ENCODE results near the gene G0S2. TPM values are rescaled to one million over a fixed set of nuclear protein-coding genes. Genes with fewer than 3 reads are reported as not detected.
"Not testable (repeated sequence)": the region's sequence is repeated elsewhere in the genome, so short reads cannot be mapped to it uniquely, and the experiment has no call there.

The G0S2 gene
- polyA plus RNA-seq, 3 donors from 2014 or later = 0.59 to 3.1 TPM; not detected in 1

- Mint-ChIP-seq H3K4me1 (peaks cover 7 to 18% of the 10 kb centered on the region in 2 donors), H3K9me3 (no peaks in the 10 kb centered on the region), H3K27ac (no peak overlapping the region), H3K27me3 (ENCODE audit: low read depth in 3 of 3) (peaks cover 15 to 28% (median 21%) of the 10 kb centered on the region in 3 donors), H3K4me3 (no peak overlapping the region), H3K36me3 (peaks cover 0 to 4% (median 0%) of the 10 kb centered on the region in 3 donors)
- DNase-seq = no peak
These were observed 3.8 kb downstream of the G0S2 start for GRCh38 chr1:209678981-209679539.

- Mint-ChIP-seq H3K27me3 (ENCODE audit: low read depth in 3 of 3) (peaks cover 0 to 3% (median 0%) of the 10 kb centered on the region in 3 donors), H3K36me3 (peaks cover 0 to 4% (median 0%) of the 10 kb centered on the region in 3 donors), H3K4me1 (peaks cover 14 to 17% of the 10 kb centered on the region in 2 donors), H3K9me3 (no peaks in the 10 kb centered on the region), H3K27ac (no peak overlapping the region), H3K4me3 (peak overlapping the region in 2 of 5 donors; percentile 12 to 35)
- no peak for DNase-seq
These were observed 10.6 kb downstream of the G0S2 start for GRCh38 chr1:209685821-209686220.

- no peak overlapping the region for H3K27ac Mint-ChIP-seq
- peaks cover 14 to 17% of the 10 kb centered on the region in 2 donors for H3K4me1 Mint-ChIP-seq
- no peak for DNase-seq
- peaks cover 0 to 4% (median 0%) of the 10 kb centered on the region in 3 donors for H3K36me3 Mint-ChIP-seq
- no peak overlapping the region for H3K4me3 Mint-ChIP-seq
- peaks cover 0 to under 1% (median 0%) of the 10 kb centered on the region in 3 donors for H3K27me3 Mint-ChIP-seq (ENCODE audit: low read depth in 3 of 3)
- H3K9me3 Mint-ChIP-seq = no peaks in the 10 kb centered on the region
These were observed 11.1 kb downstream of the G0S2 start for GRCh38 chr1:209686322-209686721.

- no peaks in the 10 kb centered on the region for H3K9me3 Mint-ChIP-seq
- H3K27ac Mint-ChIP-seq = no peak overlapping the region
- H3K4me3 Mint-ChIP-seq = no peak overlapping the region
- no peak for DNase-seq
- peaks cover 20 to 29% of the 10 kb centered on the region in 2 donors for H3K4me1 Mint-ChIP-seq
- H3K36me3 Mint-ChIP-seq = peaks cover 0 to 4% (median 0%) of the 10 kb centered on the region in 3 donors
- no peaks in the 10 kb centered on the region for H3K27me3 Mint-ChIP-seq (ENCODE audit: low read depth in 3 of 3)
These were observed 13.6 kb downstream of the G0S2 start for GRCh38 chr1:209688746-209689234.

- H3K36me3 Mint-ChIP-seq = peaks cover 0 to 4% (median 0%) of the 10 kb centered on the region in 3 donors
- H3K4me1 Mint-ChIP-seq = peaks cover 23 to 32% of the 10 kb centered on the region in 2 donors
- DNase-seq = no peak
- no peaks in the 10 kb centered on the region for H3K9me3 Mint-ChIP-seq
- no peak overlapping the region for H3K27ac Mint-ChIP-seq
- H3K4me3 Mint-ChIP-seq = no peak overlapping the region
- no peaks in the 10 kb centered on the region for H3K27me3 Mint-ChIP-seq (ENCODE audit: low read depth in 3 of 3)
These were observed 14.3 kb downstream of the G0S2 start for GRCh38 chr1:209689477-209689876.

GRCh38 chr1:209691237-209691636 lies 16.0 kb downstream of the G0S2 start:
- Mint-ChIP-seq H3K27ac (no peak overlapping the region), H3K4me1 (peaks cover 11 to 19% of the 10 kb centered on the region in 2 donors), H3K36me3 (peaks cover 0 to 4% (median 0%) of the 10 kb centered on the region in 3 donors), H3K27me3 (ENCODE audit: low read depth in 3 of 3) (peaks cover 0 to 2% (median 0%) of the 10 kb centered on the region in 3 donors), H3K9me3 (no peaks in the 10 kb centered on the region), H3K4me3 (no peak overlapping the region)
- DNase-seq = no peak

GRCh38 chr1:209692296-209692695 lies 17.1 kb downstream of the G0S2 start:
- Mint-ChIP-seq H3K4me1 (peaks cover 9 to 15% of the 10 kb centered on the region in 2 donors), H3K9me3 (no peaks in the 10 kb centered on the region), H3K4me3 (no peak overlapping the region), H3K36me3 (peaks cover 0 to 4% (median 0%) of the 10 kb centered on the region in 3 donors), H3K27ac (peak overlapping the region in 1 of 6 donors; percentile 27), H3K27me3 (ENCODE audit: low read depth in 3 of 3) (peaks cover 0 to 2% (median 0%) of the 10 kb centered on the region in 3 donors)
- DNase-seq = no peak

- Mint-ChIP-seq H3K4me3 (peak overlapping the region in 1 of 5 donors; percentile 61), H3K36me3 (peaks cover 0 to 4% (median 0%) of the 10 kb centered on the region in 3 donors), H3K4me1 (peaks cover 9 to 15% of the 10 kb centered on the region in 2 donors), H3K27ac (no peak overlapping the region), H3K9me3 (no peaks in the 10 kb centered on the region), H3K27me3 (ENCODE audit: low read depth in 3 of 3) (peaks cover 0 to 2% (median 0%) of the 10 kb centered on the region in 3 donors)
- peak; percentile 29 to 48 (median 43) for DNase-seq
These were observed 17.7 kb downstream of the G0S2 start for GRCh38 chr1:209692745-209693504.

GRCh38 chr1:209696673-209697072 lies 21.5 kb downstream of the G0S2 start:
- Mint-ChIP-seq H3K4me1 (peaks cover 9 to 15% of the 10 kb centered on the region in 2 donors), H3K36me3 (no peaks in the 10 kb centered on the region), H3K9me3 (no peaks in the 10 kb centered on the region), H3K27ac (no peak overlapping the region), H3K4me3 (no peak overlapping the region), H3K27me3 (ENCODE audit: low read depth in 3 of 3) (peaks cover 0 to 4% (median 0%) of the 10 kb centered on the region in 3 donors)
- DNase-seq = no peak

GRCh38 chr1:209697126-209697525 lies 21.9 kb downstream of the G0S2 start:
- no peak overlapping the region for H3K27ac Mint-ChIP-seq
- H3K4me1 Mint-ChIP-seq = peaks cover 9 to 15% of the 10 kb centered on the region in 2 donors
- peaks cover 0 to 4% (median 0%) of the 10 kb centered on the region in 3 donors for H3K27me3 Mint-ChIP-seq (ENCODE audit: low read depth in 3 of 3)
- no peak for DNase-seq
- no peak overlapping the region for H3K4me3 Mint-ChIP-seq
- no peaks in the 10 kb centered on the region for H3K9me3 Mint-ChIP-seq
- no peaks in the 10 kb centered on the region for H3K36me3 Mint-ChIP-seq

- H3K36me3 Mint-ChIP-seq; H3K9me3 Mint-ChIP-seq; DNase-seq; H3K27ac Mint-ChIP-seq; H3K4me1 Mint-ChIP-seq; H3K27me3 Mint-ChIP-seq (ENCODE audit: low read depth in 3 of 3); H3K4me3 Mint-ChIP-seq: not testable (repeated sequence)
These were observed 25.5 kb downstream of the G0S2 start for GRCh38 chr1:209700686-209701085.

GRCh38 chr1:209702832-209703231 lies 27.6 kb downstream of the G0S2 start:
- Mint-ChIP-seq H3K4me3 (no peak overlapping the region), H3K4me1 (no peaks in the 10 kb centered on the region), H3K36me3 (no peaks in the 10 kb centered on the region)

GRCh38 chr1:209703834-209704504 lies 28.8 kb downstream of the G0S2 start:
- DNase-seq = no peak
- Mint-ChIP-seq H3K9me3 (no peaks in the 10 kb centered on the region), H3K36me3 (no peaks in the 10 kb centered on the region), H3K4me1 (no peaks in the 10 kb centered on the region), H3K4me3 (no peak overlapping the region), H3K27ac (no peak overlapping the region), H3K27me3 (ENCODE audit: low read depth in 3 of 3) (peaks cover 0 to 2% (median 0%) of the 10 kb centered on the region in 3 donors)

More at GRCh38 chr1:209702832-209703231, 27.6 kb downstream of the G0S2 start:
- no peak for DNase-seq
- Mint-ChIP-seq H3K27ac (no peak overlapping the region), H3K9me3 (no peaks in the 10 kb centered on the region), H3K27me3 (ENCODE audit: low read depth in 3 of 3) (peaks cover 0 to 2% (median 0%) of the 10 kb centered on the region in 3 donors)

- no peaks in the 10 kb centered on the region for H3K36me3 Mint-ChIP-seq
- peaks cover 0 to 2% (median 0%) of the 10 kb centered on the region in 3 donors for H3K27me3 Mint-ChIP-seq (ENCODE audit: low read depth in 3 of 3)
These were observed 29.4 kb downstream of the G0S2 start, which contains the start of gene HSD11B1 for GRCh38 chr1:209704584-209704983. Gene HSD11B1 (plus strand): TSS chr1:209704846. CDS start chr1:209704943, 97 bp downstream.

More at GRCh38 chr1:209704584-209704983, 29.4 kb downstream of the G0S2 start, which contains the start of gene HSD11B1:
- Mint-ChIP-seq H3K27ac (no peak within 1 kb of the TSS), H3K9me3 (no peaks in the 10 kb centered on the region), H3K4me3 (no peak within 1 kb of the TSS), H3K4me1 (no peaks in the 10 kb centered on the region)
- no peak for DNase-seq

All from immature natural killer cell (primary cell).